ENCODE results near the gene TANK.
"Not testable (repeated sequence)": the region's sequence is repeated elsewhere in the genome, so short reads cannot be mapped to it uniquely, and the experiment has no call there.

Gene TANK

GRCh38 chr2:161265874-161266273, 105.6 kb downstream of the TANK start:
- DNase-seq (ENCODE audit: low read depth in 2 of 3, low spot score in 2 of 3) = no peak

GRCh38 chr2:161269111-161269510, 108.9 kb downstream of the TANK start:
- DNase-seq (ENCODE audit: low read depth in 2 of 3, low spot score in 2 of 3) = no peak

GRCh38 chr2:161273038-161273760, 113.0 kb downstream of the TANK start:
- no peak for DNase-seq (ENCODE audit: low read depth in 2 of 3, low spot score in 2 of 3)

GRCh38 chr2:161278564-161279229, 118.5 kb downstream of the TANK start:
- DNase-seq (ENCODE audit: low read depth in 2 of 3, low spot score in 2 of 3) = peak in 1 of 3 experiments; percentile 38

- DNase-seq (ENCODE audit: low read depth in 2 of 3, low spot score in 2 of 3) = not testable (repeated sequence)
Observed at GRCh38 chr2:161279230-161279815, 119.1 kb downstream of the TANK start.

GRCh38 chr2:161280906-161281323, 120.7 kb downstream of the TANK start:
- DNase-seq (ENCODE audit: low read depth in 2 of 3, low spot score in 2 of 3) = peak in 1 of 3 experiments; percentile 42

GRCh38 chr2:161281615-161282310, 121.5 kb downstream of the TANK start:
- not testable (repeated sequence) for DNase-seq (ENCODE audit: low read depth in 2 of 3, low spot score in 2 of 3)

- DNase-seq (ENCODE audit: low read depth in 2 of 3, low spot score in 2 of 3) = not testable (repeated sequence)
Observed at GRCh38 chr2:161282311-161282644, 122.0 kb downstream of the TANK start.

- no peak for DNase-seq (ENCODE audit: low read depth in 2 of 3, low spot score in 2 of 3)
Observed at GRCh38 chr2:161283926-161284325, 123.7 kb downstream of the TANK start.

Measured in activated CD8-positive, alpha-beta memory T cell treated with anti-CD3 and anti-CD28 coated beads for 48 hours (primary cell).